ENCODE results near the gene PCAT6. TPM values are rescaled to one million over a fixed set of nuclear protein-coding genes. Genes with fewer than 3 reads are reported as not detected.

The PCAT6 gene
- total and polyA plus RNA-seq, 2 experiments from 2014 or later: 7.2 to 28.1 TPM

GRCh38 chr1:202843081-202843480, 32.3 kb downstream of the PCAT6 start:
- H3K27ac ChIP-seq (ENCODE audit: low read depth): no peak overlapping the region
- H3K4me3 ChIP-seq: no peak overlapping the region
- ATAC-seq: no peak
- DNase-seq (ENCODE audit: low spot score): no peak
- Mint-ChIP-seq H3K27ac (no peak overlapping the region), H3K27me3 (ENCODE audit: insufficient read depth, low read depth, poor library complexity) (peaks cover 9% of the 10 kb centered on the region), H3K4me3 (no peak overlapping the region), H3K9me3 (no peaks in the 10 kb centered on the region), H3K36me3 (ENCODE audit: low read depth) (no peaks in the 10 kb centered on the region), H3K4me1 (peaks cover 8% of the 10 kb centered on the region)
- H3K36me3 ChIP-seq (ENCODE audit: insufficient read depth): no peaks in the 10 kb centered on the region
- TF ChIP-seq ZNF331 (CRISPR knock-in tag; IDR thresholded peaks at IDR 0.05; ENCODE audit: low read depth) (no peak), EZH2 (IDR thresholded peaks at IDR 0.05; ENCODE audit: low read depth, unreplicated experiment) (no peak), NANOG (IDR thresholded peaks at IDR 0.05; ENCODE audit: borderline replicate concordance) (no peak), ZNF462 (CRISPR knock-in tag; IDR thresholded peaks at IDR 0.05) (no peak)
- no peaks in the 10 kb centered on the region for H3K79me2 ChIP-seq (replicated peaks; ENCODE audit: insufficient read depth)
- H3K4me2 ChIP-seq: no peak overlapping the region
- H3K4me1 ChIP-seq (ENCODE audit: insufficient read depth): peaks cover 8% of the 10 kb centered on the region
- no peak overlapping the region for H2AFZ ChIP-seq
- H3K27me3 ChIP-seq (ENCODE audit: insufficient read depth): no peaks in the 10 kb centered on the region
- 0 out of 2 replicates have a peak, but pooled peaks cover 4% of the 10 kb centered on the region for H3F3A ChIP-seq (replicated peaks; ENCODE audit: low read depth)
- H3K9me2 ChIP-seq (ENCODE audit: insufficient read depth): no peaks in the 10 kb centered on the region
- no peaks in the 10 kb centered on the region for H4K20me1 ChIP-seq (replicated peaks; ENCODE audit: insufficient read depth)

DNA sequence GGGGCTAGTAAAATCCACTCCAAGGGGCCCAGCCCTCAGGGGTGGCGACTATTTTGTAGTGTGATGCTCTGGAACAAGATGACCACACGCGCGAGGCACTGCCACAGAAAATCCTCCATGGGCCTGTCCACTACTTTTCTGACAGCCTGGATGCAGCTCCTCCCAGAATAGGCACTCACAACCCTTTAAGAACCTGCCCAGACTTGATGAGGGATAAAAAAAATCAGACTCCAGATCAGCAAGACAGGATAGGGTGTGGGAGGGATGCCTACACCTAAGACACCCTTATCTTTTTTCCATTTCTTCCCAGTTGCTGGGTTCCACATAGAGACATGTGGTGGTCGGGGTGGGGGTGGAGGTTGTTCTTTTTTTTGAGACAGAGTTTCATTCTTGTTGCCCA, 33.5 kb downstream of the PCAT6 start:
- Histone ChIP-seq H2AFZ (no peak overlapping the region), H3K27ac (ENCODE audit: low read depth) (no peak overlapping the region), H4K20me1 (replicated peaks; ENCODE audit: insufficient read depth) (no peaks in the 10 kb centered on the region), H3K36me3 (ENCODE audit: insufficient read depth) (no peaks in the 10 kb centered on the region), H3K79me2 (replicated peaks; ENCODE audit: insufficient read depth) (no peaks in the 10 kb centered on the region), H3F3A (replicated peaks; ENCODE audit: low read depth) (0 out of 2 replicates have a peak, but pooled peaks cover 4% of the 10 kb centered on the region), H3K27me3 (ENCODE audit: insufficient read depth) (no peaks in the 10 kb centered on the region), H3K9me2 (ENCODE audit: insufficient read depth) (no peaks in the 10 kb centered on the region), H3K4me1 (ENCODE audit: insufficient read depth) (peaks cover 8% of the 10 kb centered on the region), H3K4me2 (no peak overlapping the region), H3K4me3 (no peak overlapping the region)
- Mint-ChIP-seq H3K4me1 (peaks cover 8% of the 10 kb centered on the region), H3K4me3 (no peak overlapping the region), H3K27me3 (ENCODE audit: insufficient read depth, low read depth, poor library complexity) (peaks cover 9% of the 10 kb centered on the region), H3K9me3 (no peaks in the 10 kb centered on the region), H3K27ac (no peak overlapping the region), H3K36me3 (ENCODE audit: low read depth) (no peaks in the 10 kb centered on the region; the same call in 2 of the 3 replicates)
- no peak for ATAC-seq
- no peak for DNase-seq (ENCODE audit: low spot score)
- TF ChIP-seq, protein P1, sequence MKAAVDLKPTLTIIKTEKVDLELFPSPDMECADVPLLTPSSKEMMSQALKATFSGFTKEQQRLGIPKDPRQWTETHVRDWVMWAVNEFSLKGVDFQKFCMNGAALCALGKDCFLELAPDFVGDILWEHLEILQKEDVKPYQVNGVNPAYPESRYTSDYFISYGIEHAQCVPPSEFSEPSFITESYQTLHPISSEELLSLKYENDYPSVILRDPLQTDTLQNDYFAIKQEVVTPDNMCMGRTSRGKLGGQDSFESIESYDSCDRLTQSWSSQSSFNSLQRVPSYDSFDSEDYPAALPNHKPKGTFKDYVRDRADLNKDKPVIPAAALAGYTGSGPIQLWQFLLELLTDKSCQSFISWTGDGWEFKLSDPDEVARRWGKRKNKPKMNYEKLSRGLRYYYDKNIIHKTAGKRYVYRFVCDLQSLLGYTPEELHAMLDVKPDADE (IDR thresholded peaks at IDR 0.05): no peak
- TF ChIP-seq, protein P2, sequence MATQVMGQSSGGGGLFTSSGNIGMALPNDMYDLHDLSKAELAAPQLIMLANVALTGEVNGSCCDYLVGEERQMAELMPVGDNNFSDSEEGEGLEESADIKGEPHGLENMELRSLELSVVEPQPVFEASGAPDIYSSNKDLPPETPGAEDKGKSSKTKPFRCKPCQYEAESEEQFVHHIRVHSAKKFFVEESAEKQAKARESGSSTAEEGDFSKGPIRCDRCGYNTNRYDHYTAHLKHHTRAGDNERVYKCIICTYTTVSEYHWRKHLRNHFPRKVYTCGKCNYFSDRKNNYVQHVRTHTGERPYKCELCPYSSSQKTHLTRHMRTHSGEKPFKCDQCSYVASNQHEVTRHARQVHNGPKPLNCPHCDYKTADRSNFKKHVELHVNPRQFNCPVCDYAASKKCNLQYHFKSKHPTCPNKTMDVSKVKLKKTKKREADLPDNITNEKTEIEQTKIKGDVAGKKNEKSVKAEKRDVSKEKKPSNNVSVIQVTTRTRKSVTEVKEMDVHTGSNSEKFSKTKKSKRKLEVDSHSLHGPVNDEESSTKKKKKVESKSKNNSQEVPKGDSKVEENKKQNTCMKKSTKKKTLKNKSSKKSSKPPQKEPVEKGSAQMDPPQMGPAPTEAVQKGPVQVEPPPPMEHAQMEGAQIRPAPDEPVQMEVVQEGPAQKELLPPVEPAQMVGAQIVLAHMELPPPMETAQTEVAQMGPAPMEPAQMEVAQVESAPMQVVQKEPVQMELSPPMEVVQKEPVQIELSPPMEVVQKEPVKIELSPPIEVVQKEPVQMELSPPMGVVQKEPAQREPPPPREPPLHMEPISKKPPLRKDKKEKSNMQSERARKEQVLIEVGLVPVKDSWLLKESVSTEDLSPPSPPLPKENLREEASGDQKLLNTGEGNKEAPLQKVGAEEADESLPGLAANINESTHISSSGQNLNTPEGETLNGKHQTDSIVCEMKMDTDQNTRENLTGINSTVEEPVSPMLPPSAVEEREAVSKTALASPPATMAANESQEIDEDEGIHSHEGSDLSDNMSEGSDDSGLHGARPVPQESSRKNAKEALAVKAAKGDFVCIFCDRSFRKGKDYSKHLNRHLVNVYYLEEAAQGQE (IDR thresholded peaks at IDR 0.05; ENCODE audit: unreplicated experiment): no peak
- TF ChIP-seq STAT1 (IDR thresholded peaks at IDR 0.05; ENCODE audit: unreplicated experiment): no peak
- TF ChIP-seq POLR2AphosphoS5 (IDR thresholded peaks at IDR 0.05; ENCODE audit: low read depth): no peak
- no peak for TF ChIP-seq NANOG (IDR thresholded peaks at IDR 0.05; ENCODE audit: borderline replicate concordance)
- TF ChIP-seq ZNF114 (CRISPR knock-in tag; IDR thresholded peaks at IDR 0.05): no peak
- no peak for TF ChIP-seq ZNF331 (CRISPR knock-in tag; IDR thresholded peaks at IDR 0.05; ENCODE audit: low read depth)
